B cell (primary cell): ENCODE results near the gene APMAP. TPM values are rescaled to one million over a fixed set of nuclear protein-coding genes. Genes with fewer than 3 reads are reported as not detected.

ENCODE experiments used
- ATAC-seq: fragments of 200-7000 bp; cut with Tn5 transposase; one replicate; pipeline ENCODE4 v1.10.0; 2021; ENCODE audit warnings: low read depth, mild to moderate bottlenecking, moderate number of reproducible peaks, moderate library complexity
- CTCF ChIA-PET: fragments of 350-600 bp; sonication (Branson Sonifier 250); formaldehyde crosslinking; loops from one replicate; lab custom pipeline; 2021; ENCODE audit warnings: antibody characterized with exemption, inconsistent platforms; lab: Charles Lee
- POLR2A ChIA-PET: fragments of 350-600 bp; sonication (Branson Sonifier 250); formaldehyde crosslinking; loops from one replicate; lab custom pipeline; 2021; ENCODE audit warnings: antibody characterized with exemption; lab: Charles Lee
- DNase-seq: peaks from one replicate; pipeline ENCODE4 v3.0.0; 2013
- H2AFZ ChIP-seq: 2 replicates; pipeline ENCODE4 v1.6.1; 2012; ENCODE audit warnings: mild to moderate bottlenecking, low read depth, low read length; ENCODE audit not compliant: insufficient read depth, poor library complexity, severe bottlenecking
- H3K27ac ChIP-seq, 2 donors: 1 replicate in 1 of 2; 2 replicates in 1 of 2; pipeline ENCODE4 v1.5.1; 2012 to 2013; ENCODE audit warnings: low read length in 2 of 2, mild to moderate bottlenecking in 2 of 2, moderate library complexity in 1 of 2
- H3K27me3 ChIP-seq, 4 experiments: fragments of 200-600 bp in 1 of 4; sonication (generic) in 1 of 4; replicated peaks in 1 of 4; 1 replicate in 2 of 4; 2 replicates in 2 of 4; pipeline versions ENCODE4 v1.6.1 to v1.7.0; 2013 to 2016; ENCODE audit warnings: low read length in 3 of 4, mild to moderate bottlenecking in 2 of 4, mixed read lengths in 1 of 4, moderate library complexity in 1 of 4; ENCODE audit not compliant: insufficient read depth in 4 of 4, control insufficient read depth in 3 of 4; ENCODE audit errors: control extremely low read depth in 1 of 4
- H3K36me3 ChIP-seq, 2 experiments: replicated peaks in 1 of 2; 1 replicate in 1 of 2; 2 replicates in 1 of 2; pipeline versions ENCODE4 v1.6.1 to v1.7.1; 2013; ENCODE audit warnings: low read length in 1 of 2; ENCODE audit not compliant: insufficient read depth in 2 of 2, control insufficient read depth in 1 of 2; ENCODE audit errors: control extremely low read depth in 1 of 2, extremely low read depth in 1 of 2
- H3K4me1 ChIP-seq, 2 donors: fragments of 200-600 bp in 1 of 2; sonication (generic) in 1 of 2; 1 replicate in 1 of 2; 2 replicates in 1 of 2; pipeline versions ENCODE4 v1.5.1 to v1.6.1; 2013 to 2017; ENCODE audit warnings: low read length in 2 of 2; ENCODE audit not compliant: control insufficient read depth in 2 of 2, insufficient read depth in 2 of 2
- H3K4me2 ChIP-seq: replicated peaks from 2 replicates; pipeline ENCODE3; 2012; ENCODE audit warnings: mild to moderate bottlenecking, low read depth, low read length; ENCODE audit not compliant: poor library complexity, severe bottlenecking
- H3K4me3 ChIP-seq, 5 experiments: fragments of 200-600 bp in 1 of 5; sonication (generic) in 1 of 5; 1 replicate in 3 of 5; 2 replicates in 2 of 5; pipeline versions ENCODE4 v1.5.1 to v1.7.0; 2011 to 2016; ENCODE audit warnings: low read length in 4 of 5, mild to moderate bottlenecking in 4 of 5, low read depth in 2 of 5, control low read depth in 1 of 5, moderate library complexity in 1 of 5; ENCODE audit not compliant: insufficient read depth in 1 of 5; ENCODE audit errors: control extremely low read depth in 1 of 5, extremely low read depth in 1 of 5
- H3K79me2 ChIP-seq: fragments of 200-600 bp; sonication (generic); one replicate; pipeline ENCODE4 v1.6.0; 2016; ENCODE audit warnings: low read length; ENCODE audit not compliant: control insufficient read depth, insufficient read depth
- H3K9ac ChIP-seq: fragments of 200-600 bp; sonication (generic); 2 replicates; pipeline ENCODE4 v1.6.1; 2017; ENCODE audit warnings: mild to moderate bottlenecking, low read length, moderate library complexity
- H3K9me3 ChIP-seq, 3 donors: one replicate each; pipeline versions ENCODE4 v1.6.1 to v1.7.1; 2013; ENCODE audit warnings: low read length in 2 of 3; ENCODE audit not compliant: control insufficient read depth in 2 of 3, insufficient read depth in 1 of 3; ENCODE audit errors: control extremely low read depth in 1 of 3
- H4K20me1 ChIP-seq: 2 replicates; pipeline ENCODE4 v1.6.0; 2012; ENCODE audit warnings: mild to moderate bottlenecking, low read length; ENCODE audit not compliant: insufficient read depth, control insufficient read depth, poor library complexity, severe bottlenecking
- H3K27ac Mint-ChIP-seq: one replicate; pipeline ENCODE4 v1.8.0; 2021; ENCODE audit warnings: mixed read lengths
- H3K27me3 Mint-ChIP-seq: one replicate; pipeline ENCODE4 v1.8.0; 2021; ENCODE audit warnings: mixed read lengths
- H3K4me1 Mint-ChIP-seq: one replicate; pipeline ENCODE4 v1.8.0; 2021; ENCODE audit warnings: mixed read lengths
- H3K4me3 Mint-ChIP-seq: one replicate; pipeline ENCODE4 v1.8.0; 2021; ENCODE audit warnings: mixed read lengths
- H3K9me3 Mint-ChIP-seq: one replicate; pipeline ENCODE4 v1.8.0; 2022; ENCODE audit warnings: mixed read lengths; ENCODE audit not compliant: insufficient read depth
- EZH2 ChIP-seq: IDR thresholded peaks from 2 replicates; pipeline ENCODE4 v1.6.1; 2012; ENCODE audit warnings: borderline replicate concordance, low read depth, mild to moderate bottlenecking, moderate library complexity, low read length; ENCODE audit not compliant: insufficient read depth, poor library complexity, severe bottlenecking
- WGBS: methylation state at CpG from one replicate; pipeline ENCODE4 v1.1.5; 2013; ENCODE audit warnings: missing lambda C conversion rate; ENCODE audit not compliant: insufficient coverage; 5-methylcytosine and 5-hydroxymethylcytosine counted together
- intact Hi-C: fragments of 100-400 bp; cut with micrococcal nuclease; formaldehyde crosslinking; loops from one replicate; pipeline ENCODE4 v1.10.0; 2022
- polyA plus RNA-seq: library from polyadenylated mRNA; depleted of rRNA; stranded (reverse); fragments of >200 nt; gene quantifications from 2 replicates; pipeline ENCODE4 v1.2.3, GENCODE V29; 2012
- total RNA-seq, 2 donors: library from RNA; stranded (reverse); fragments of 120-200 nt in 1 of 2; gene quantifications; 1 replicate in 1 of 2; 2 replicates in 1 of 2; pipeline versions ENCODE4 v1.2.3 to v1.2.4, GENCODE V29; 2013 to 2022
- TF ChIP-seq, protein P1 (sequence below): fragments of 200-600 bp; IDR thresholded peaks from one replicate; pipeline ENCODE4 v1.8.0; 2022; ENCODE audit warnings: antibody characterized with exemption, mild to moderate bottlenecking

The APMAP gene
- total and polyA plus RNA-seq, 2 donors (not counting 1 experiment from before 2014, with no cell fraction given) = 9.1 to 28.0 TPM

DNA sequence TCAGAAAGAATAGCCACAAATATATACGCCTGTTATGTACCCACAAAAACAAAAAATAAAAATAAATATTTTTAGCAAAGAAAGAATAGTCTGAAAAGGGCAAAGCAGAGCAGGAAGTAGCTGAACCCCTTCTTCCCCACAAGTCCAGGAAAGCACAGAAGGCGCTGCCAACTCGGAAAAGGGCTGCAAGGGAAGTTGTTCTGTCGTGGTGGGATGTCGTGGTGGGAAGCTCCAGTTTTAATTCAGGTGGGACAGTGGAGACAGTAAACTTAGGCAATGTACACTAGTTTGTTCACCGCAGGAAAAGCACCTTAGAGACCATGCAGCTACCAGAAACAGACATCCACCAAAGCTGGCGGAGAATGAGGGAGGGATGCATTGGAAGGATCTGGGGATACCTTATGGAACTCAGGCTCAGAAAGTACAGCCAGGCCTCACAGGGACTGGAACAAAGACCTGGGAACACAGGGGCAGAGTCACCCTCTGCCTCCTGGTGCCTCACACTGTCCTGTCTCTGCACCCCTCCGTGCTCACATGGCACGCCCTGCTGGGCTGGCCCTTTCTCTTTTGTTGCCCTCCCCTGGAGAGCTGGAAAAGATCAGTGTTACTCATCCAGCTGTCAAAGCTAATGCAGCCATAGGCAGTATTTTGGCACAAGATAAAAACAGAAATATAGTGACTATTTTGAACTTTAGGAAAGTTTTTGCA lies 3.3 kb upstream of the APMAP start:
- POLR2A ChIA-PET = interaction anchor here (0.5 to 1.0 kb wide), 2 partner anchors 69 to 701 kb away, joined by 3 to 4 read pairs; no protein-coding TSS in a partner anchor
- DNase-seq = no peak
- TF ChIP-seq, protein P1, sequence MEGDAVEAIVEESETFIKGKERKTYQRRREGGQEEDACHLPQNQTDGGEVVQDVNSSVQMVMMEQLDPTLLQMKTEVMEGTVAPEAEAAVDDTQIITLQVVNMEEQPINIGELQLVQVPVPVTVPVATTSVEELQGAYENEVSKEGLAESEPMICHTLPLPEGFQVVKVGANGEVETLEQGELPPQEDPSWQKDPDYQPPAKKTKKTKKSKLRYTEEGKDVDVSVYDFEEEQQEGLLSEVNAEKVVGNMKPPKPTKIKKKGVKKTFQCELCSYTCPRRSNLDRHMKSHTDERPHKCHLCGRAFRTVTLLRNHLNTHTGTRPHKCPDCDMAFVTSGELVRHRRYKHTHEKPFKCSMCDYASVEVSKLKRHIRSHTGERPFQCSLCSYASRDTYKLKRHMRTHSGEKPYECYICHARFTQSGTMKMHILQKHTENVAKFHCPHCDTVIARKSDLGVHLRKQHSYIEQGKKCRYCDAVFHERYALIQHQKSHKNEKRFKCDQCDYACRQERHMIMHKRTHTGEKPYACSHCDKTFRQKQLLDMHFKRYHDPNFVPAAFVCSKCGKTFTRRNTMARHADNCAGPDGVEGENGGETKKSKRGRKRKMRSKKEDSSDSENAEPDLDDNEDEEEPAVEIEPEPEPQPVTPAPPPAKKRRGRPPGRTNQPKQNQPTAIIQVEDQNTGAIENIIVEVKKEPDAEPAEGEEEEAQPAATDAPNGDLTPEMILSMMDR = no peak
- TF ChIP-seq EZH2 = no peak
- no peak overlapping the region for H3K27ac Mint-ChIP-seq
- Histone ChIP-seq H3K79me2 (peaks cover 15% of the 10 kb centered on the region), H3K9ac (no peak overlapping the region), H3K9me3 (no peaks in the 10 kb centered on the region), H3K27me3 (no peaks in the 10 kb centered on the region), H3K4me2 (no peak overlapping the region), H3K36me3 (no peaks in the 10 kb centered on the region), H3K4me3 (no peak overlapping the region), H3K4me1 (peaks cover 15 to 29% of the 10 kb centered on the region in 2 donors), H2AFZ (no peak overlapping the region), H3K27ac (no peak overlapping the region), H4K20me1 (no peaks in the 10 kb centered on the region)
- ATAC-seq = no peak
- intact Hi-C loops = loop anchor here (1.0 kb wide), 3 partner anchors 69 to 403 kb away; no protein-coding TSS in a partner anchor
- no peak overlapping the region for H3K4me3 Mint-ChIP-seq
- H3K4me1 Mint-ChIP-seq = peaks cover 39% of the 10 kb centered on the region
- H3K9me3 Mint-ChIP-seq = no peaks in the 10 kb centered on the region
- 88% methylated on average over 3 of the region's 9 CpGs for WGBS
- CTCF ChIA-PET = interaction anchor here (0.8 to 9.8 kb wide), 17 partner anchors 12 to 404 kb away, joined by 3 to 250 read pairs (median 5); partner anchors contain the start of gene ACSS1
- no peaks in the 10 kb centered on the region for H3K27me3 Mint-ChIP-seq
